Neutrophil (primary cell): ENCODE data around the gene RBP5.

ENCODE experiments used
- H3K27ac ChIP-seq: fragments of 200-600 bp; sonication (generic); 2 replicates; pipeline ENCODE4 v1.5.1; 2016; ENCODE audit warnings: mild to moderate bottlenecking, moderate library complexity
- H3K27me3 ChIP-seq: fragments of 200-600 bp; sonication (generic); 2 replicates; pipeline ENCODE4 v1.6.0; 2016; ENCODE audit warnings: mild to moderate bottlenecking
- H3K36me3 ChIP-seq: fragments of 200-600 bp; sonication (generic); 2 replicates; pipeline ENCODE4 v1.5.1; 2017
- H3K4me1 ChIP-seq, 2 experiments: fragments of 200-600 bp in 1 of 2; sonication (generic) in 1 of 2; 1 replicate in 1 of 2; 2 replicates in 1 of 2; pipeline versions ENCODE4 v1.5.1 to v1.6.1; 2013 to 2016; ENCODE audit warnings: low read depth in 1 of 2, low read length in 1 of 2, mild to moderate bottlenecking in 1 of 2, moderate library complexity in 1 of 2; ENCODE audit not compliant: control insufficient read depth in 1 of 2, insufficient read depth in 1 of 2
- H3K4me3 ChIP-seq, 2 experiments: fragments of 200-600 bp in 1 of 2; sonication (generic) in 1 of 2; 1 replicate in 1 of 2; 2 replicates in 1 of 2; pipeline ENCODE4 v1.5.1; 2013 to 2016; ENCODE audit warnings: low read depth in 1 of 2, low read length in 1 of 2, mild to moderate bottlenecking in 1 of 2, moderate library complexity in 1 of 2
- H3K9me3 ChIP-seq: fragments of 200-600 bp; sonication (generic); 2 replicates; pipeline ENCODE4 v1.5.1; 2016
- CTCF ChIP-seq: fragments of 200-600 bp; sonication (generic); IDR thresholded peaks from 2 replicates; pipeline ENCODE4 v1.5.1; 2016; ENCODE audit warnings: antibody characterized with exemption

The RBP5 gene

DNA sequence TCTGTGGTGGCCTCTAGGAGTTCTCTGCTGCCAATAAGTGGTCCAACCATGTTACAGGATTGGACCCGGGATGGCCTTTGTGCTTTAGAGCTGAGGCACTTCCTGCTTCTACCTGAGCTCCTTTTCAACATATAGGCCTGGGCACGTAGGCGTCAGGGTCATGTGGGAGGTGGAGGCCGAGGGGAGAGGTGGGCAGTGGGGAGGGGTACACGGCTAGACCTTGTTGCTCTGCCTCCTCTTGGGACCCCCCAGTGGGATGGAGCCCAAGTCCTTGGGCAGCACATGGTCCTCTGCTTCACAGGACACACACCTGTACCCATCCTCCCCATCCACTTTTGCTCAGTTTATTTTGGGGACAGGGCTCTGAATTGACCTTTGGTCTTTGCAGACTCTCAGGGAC, 7.4 kb downstream of the RBP5 start:
- Histone ChIP-seq H3K36me3 (peaks cover 41% of the 10 kb centered on the region), H3K9me3 (no peaks in the 10 kb centered on the region), H3K4me3 (no peak overlapping the region), H3K4me1 (no peaks in the 10 kb centered on the region), H3K27me3 (peaks cover 11% of the 10 kb centered on the region), H3K27ac (no peak overlapping the region)
- no peak for TF ChIP-seq CTCF

DNA sequence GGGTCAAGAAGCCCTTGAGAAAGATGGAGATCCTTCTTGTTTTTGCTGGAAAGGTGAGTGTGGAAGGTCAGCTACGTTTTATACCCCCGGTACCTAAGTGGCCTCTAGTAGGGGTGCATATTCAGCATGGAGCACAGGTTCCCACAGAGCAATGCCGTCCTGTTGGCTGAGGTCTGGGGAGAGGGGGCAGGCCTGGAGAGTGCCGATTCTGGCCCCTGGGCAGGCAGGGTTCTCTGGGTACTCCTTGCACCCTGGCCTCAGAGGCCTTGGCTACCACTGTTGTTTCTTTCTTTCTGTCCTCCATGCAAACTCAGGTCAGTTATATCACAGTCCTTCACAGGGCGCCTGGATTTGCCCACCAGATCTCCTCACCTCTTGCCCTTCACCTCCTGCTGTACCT, 8.5 kb downstream of the RBP5 start:
- TF ChIP-seq CTCF: no peak

DNA sequence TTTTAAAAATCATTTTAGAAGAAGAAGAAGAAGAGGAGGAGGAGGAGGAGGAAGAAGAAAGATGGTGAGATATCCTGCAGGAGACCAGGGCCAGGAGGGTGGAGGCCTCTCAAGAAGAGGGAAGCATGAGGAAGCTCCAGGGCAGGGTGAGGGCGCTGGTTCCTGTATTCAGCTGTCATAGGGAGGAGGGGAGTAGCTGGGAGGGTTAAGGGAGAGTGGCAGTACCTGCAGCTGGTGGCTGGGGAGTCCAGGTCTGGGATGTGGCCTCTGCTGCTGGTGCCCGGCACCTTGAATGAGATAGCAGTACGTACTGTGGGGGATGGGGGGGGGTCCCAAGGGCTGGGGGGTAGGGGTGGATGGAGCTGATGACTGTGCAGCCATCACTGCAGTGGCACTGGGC, 9.8 kb downstream of the RBP5 start:
- Histone ChIP-seq H3K9me3 (no peaks in the 10 kb centered on the region), H3K4me1 (no peaks in the 10 kb centered on the region), H3K36me3 (peaks cover 63% of the 10 kb centered on the region), H3K4me3 (no peak overlapping the region), H3K27me3 (peaks cover 4% of the 10 kb centered on the region), H3K27ac (no peak overlapping the region)
- TF ChIP-seq CTCF: no peak

More for the DNA sequence above, 8.5 kb downstream of the RBP5 start:
- Histone ChIP-seq H3K4me3 (no peak overlapping the region), H3K27me3 (peaks cover 11% of the 10 kb centered on the region), H3K36me3 (peaks cover 52% of the 10 kb centered on the region), H3K4me1 (no peaks in the 10 kb centered on the region), H3K27ac (no peak overlapping the region), H3K9me3 (no peaks in the 10 kb centered on the region)

GRCh38 chr12:7117670-7118069, 11.0 kb downstream of the RBP5 start:
- Histone ChIP-seq H3K36me3 (peaks cover 63% of the 10 kb centered on the region), H3K27me3 (no peaks in the 10 kb centered on the region)
- no peak for TF ChIP-seq CTCF

DNA sequence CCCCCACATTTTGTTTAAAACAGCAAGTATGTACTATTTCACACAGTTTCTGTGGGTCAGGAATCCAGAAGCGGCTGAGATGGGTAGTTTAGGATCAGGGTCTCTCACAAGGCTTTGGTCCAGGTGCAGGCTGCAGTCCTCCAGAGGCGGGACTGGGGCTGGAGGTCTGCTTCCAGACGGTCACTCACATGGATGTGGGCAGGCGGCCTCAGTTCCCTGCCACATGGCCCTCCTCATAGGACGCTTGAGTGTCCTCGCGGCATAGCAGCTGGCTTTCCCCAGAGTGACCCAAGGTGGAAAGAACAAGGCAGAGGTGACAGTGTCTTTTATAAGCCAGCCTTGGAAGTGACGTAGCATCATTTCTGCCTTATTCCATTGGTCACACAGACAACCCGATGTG, 11.8 kb downstream of the RBP5 start:
- H3K4me3 ChIP-seq: no peak overlapping the region
- H3K27me3 ChIP-seq: no peaks in the 10 kb centered on the region
- peaks cover 60% of the 10 kb centered on the region for H3K36me3 ChIP-seq
- no peaks in the 10 kb centered on the region for H3K9me3 ChIP-seq
- TF ChIP-seq CTCF: no peak
- no peak overlapping the region for H3K27ac ChIP-seq
- peaks cover 12% of the 10 kb centered on the region in 2 experiments for H3K4me1 ChIP-seq

More at GRCh38 chr12:7117670-7118069, 11.0 kb downstream of the RBP5 start:
- Histone ChIP-seq H3K4me3 (no peak overlapping the region), H3K27ac (no peak overlapping the region), H3K4me1 (peaks cover 8 to 9% of the 10 kb centered on the region in 2 experiments), H3K9me3 (no peaks in the 10 kb centered on the region)

- no peaks in the 10 kb centered on the region for H3K27me3 ChIP-seq
- no peak for TF ChIP-seq CTCF
- no peaks in the 10 kb centered on the region for H3K9me3 ChIP-seq
- no peak overlapping the region for H3K4me3 ChIP-seq
- H3K36me3 ChIP-seq: peaks cover 54% of the 10 kb centered on the region
- peaks cover 12% of the 10 kb centered on the region in 2 experiments for H3K4me1 ChIP-seq
- no peak overlapping the region for H3K27ac ChIP-seq
Observed at GRCh38 chr12:7116196-7116595, 12.5 kb downstream of the RBP5 start.
